Measurements from ENCODE around the gene SH3RF1.

Gene SH3RF1

DNA sequence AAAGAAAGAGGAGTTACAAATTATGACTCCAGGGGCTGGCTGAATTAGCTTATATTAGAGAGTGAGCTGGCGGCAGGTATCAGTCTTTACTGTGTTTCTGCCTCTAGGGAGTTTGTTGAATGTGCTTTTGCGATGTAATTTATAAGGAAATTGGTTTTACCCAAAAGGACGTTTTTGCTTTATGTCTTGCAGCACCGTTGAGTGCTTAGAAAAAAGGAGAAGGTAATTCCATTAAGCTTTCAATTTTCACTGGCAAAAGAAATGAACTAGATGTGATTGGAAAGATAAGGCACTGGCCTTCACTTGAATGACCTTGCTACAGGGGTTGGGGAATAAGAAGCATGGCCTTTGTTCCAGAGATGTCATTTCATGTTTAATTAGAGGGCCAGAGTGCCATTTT lies 185.8 kb downstream of the SH3RF1 start:
- H3K9me3 ChIP-seq (replicated peaks in 1 of 2; ENCODE audit: control insufficient read depth in 2 of 2, insufficient read depth in 1 of 2, low read depth in 1 of 2, low read length in 2 of 2), result peaks cover 0 to 10% of the 10 kb centered on the region in 2 donors
- no peak overlapping the region for H2BK15ac ChIP-seq (ENCODE audit: low read length)
- no peak overlapping the region for H3K23ac ChIP-seq (ENCODE audit: low read depth, low read length, poor library complexity)
- H3K36me3 ChIP-seq (replicated peaks in 1 of 2; ENCODE audit: control insufficient read depth in 2 of 2, insufficient read depth in 2 of 2, low read length in 2 of 2), result peaks cover 0 to 13% of the 10 kb centered on the region in 2 donors
- H2BK12ac ChIP-seq (ENCODE audit: low read length), result no peak overlapping the region
- WGBS, 2 donors (ENCODE audit: extremely low coverage in 2 of 2, insufficient read length in 2 of 2, insufficient replicate concordance in 1 of 2), result no CpG with 5 or more reads among the region's 4 CpGs
- no peak overlapping the region for H3K4me2 ChIP-seq (ENCODE audit: insufficient read depth, low read length, poor library complexity, severe bottlenecking)
- H2BK120ac ChIP-seq (ENCODE audit: low read depth, low read length), result no peak overlapping the region
- no peaks in the 10 kb centered on the region for H3K79me1 ChIP-seq (ENCODE audit: low read depth, low read length)
- no peak overlapping the region for H3K9ac ChIP-seq (ENCODE audit: low read depth, low read length, poor library complexity)
- H2AK5ac ChIP-seq (ENCODE audit: low read depth, low read length), result no peak overlapping the region
- no peak overlapping the region for H2BK5ac ChIP-seq (ENCODE audit: low read length)
- H3K4ac ChIP-seq (ENCODE audit: low read length), result no peak overlapping the region
- peaks cover 0 to 2% of the 10 kb centered on the region in 2 donors for H3K4me1 ChIP-seq (ENCODE audit: control insufficient read depth in 2 of 2, insufficient read depth in 1 of 2, low read depth in 1 of 2, low read length in 2 of 2)
- no peak overlapping the region for H3K14ac ChIP-seq (ENCODE audit: low read length)
- DNase-seq (ENCODE audit: low spot score), result no peak
- H3K4me3 ChIP-seq (ENCODE audit: low read length in 2 of 2), result no peak overlapping the region
- no peaks in the 10 kb centered on the region for H3K27me3 ChIP-seq (ENCODE audit: control insufficient read depth in 3 of 3, insufficient read depth in 3 of 3, low read depth in 1 of 3, low read length in 3 of 3)
- H3K18ac ChIP-seq (ENCODE audit: low read length), result no peak overlapping the region
- H3K27ac ChIP-seq (replicated peaks; ENCODE audit: low read length), result no peak overlapping the region
- H4K91ac ChIP-seq (ENCODE audit: low read depth, low read length, poor library complexity), result no peak overlapping the region
- H4K8ac ChIP-seq (ENCODE audit: low read depth, low read length), result no peak overlapping the region
- no peak overlapping the region for H2AFZ ChIP-seq (ENCODE audit: low read length)

DNA sequence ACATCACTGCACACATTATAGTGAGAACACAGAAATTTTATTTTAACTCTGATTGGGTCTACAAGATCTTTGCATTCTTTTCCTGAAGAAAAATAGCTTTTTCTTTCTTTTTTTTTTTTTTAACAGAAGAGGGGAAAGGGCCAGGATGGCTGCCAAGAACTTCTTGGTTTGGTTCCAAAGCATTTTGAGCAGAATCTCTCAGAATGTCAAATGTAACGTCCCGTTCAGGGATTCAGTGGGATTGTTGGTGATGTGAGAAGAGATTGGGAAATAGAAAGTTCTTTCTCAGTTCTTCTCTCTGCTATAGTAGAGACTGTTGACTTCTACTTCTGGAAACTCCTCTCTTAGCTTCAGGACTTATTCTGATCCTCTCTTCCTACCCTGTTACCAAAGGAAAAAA lies 189.8 kb downstream of the SH3RF1 start:
- Histone ChIP-seq H3K27ac (replicated peaks; ENCODE audit: low read length) (no peak overlapping the region), H3K14ac (ENCODE audit: low read length) (no peak overlapping the region), H3K4me2 (ENCODE audit: insufficient read depth, low read length, poor library complexity, severe bottlenecking) (no peak overlapping the region), H3K79me1 (ENCODE audit: low read depth, low read length) (no peaks in the 10 kb centered on the region), H2BK12ac (ENCODE audit: low read length) (no peak overlapping the region), H3K4ac (ENCODE audit: low read length) (no peak overlapping the region), H3K4me1 (ENCODE audit: control insufficient read depth in 2 of 2, insufficient read depth in 1 of 2, low read depth in 1 of 2, low read length in 2 of 2) (peaks cover 0 to 2% of the 10 kb centered on the region in 2 donors), H4K91ac (ENCODE audit: low read depth, low read length, poor library complexity) (no peak overlapping the region), H3K9me3 (replicated peaks in 1 of 2; ENCODE audit: control insufficient read depth in 2 of 2, insufficient read depth in 1 of 2, low read depth in 1 of 2, low read length in 2 of 2) (peaks cover 0 to 2% of the 10 kb centered on the region in 2 donors), H3K4me3 (ENCODE audit: low read length in 2 of 2) (no peak overlapping the region), H2AFZ (ENCODE audit: low read length) (no peak overlapping the region), H3K18ac (ENCODE audit: low read length) (no peak overlapping the region), H3K9ac (ENCODE audit: low read depth, low read length, poor library complexity) (no peak overlapping the region), H2BK120ac (ENCODE audit: low read depth, low read length) (no peak overlapping the region), H3K23ac (ENCODE audit: low read depth, low read length, poor library complexity) (no peak overlapping the region), H4K8ac (ENCODE audit: low read depth, low read length) (no peak overlapping the region), H3K36me3 (replicated peaks in 1 of 2; ENCODE audit: control insufficient read depth in 2 of 2, insufficient read depth in 2 of 2, low read length in 2 of 2) (no peaks in the 10 kb centered on the region), H2BK5ac (ENCODE audit: low read length) (no peak overlapping the region), H3K27me3 (ENCODE audit: control insufficient read depth in 3 of 3, insufficient read depth in 3 of 3, low read depth in 1 of 3, low read length in 3 of 3) (no peaks in the 10 kb centered on the region), H2AK5ac (ENCODE audit: low read depth, low read length) (no peak overlapping the region), H2BK15ac (ENCODE audit: low read length) (no peak overlapping the region)
- no peak for DNase-seq (ENCODE audit: low spot score)
- no CpG with 5 or more reads among the region's 2 CpGs for WGBS, 2 donors (ENCODE audit: extremely low coverage in 2 of 2, insufficient read length in 2 of 2, insufficient replicate concordance in 1 of 2)

- Histone ChIP-seq H3K27me3 (ENCODE audit: control insufficient read depth in 3 of 3, insufficient read depth in 3 of 3, low read depth in 1 of 3, low read length in 3 of 3) (no peaks in the 10 kb centered on the region), H2AFZ (ENCODE audit: low read length) (peak overlapping the region; percentile 63), H3K27ac (replicated peaks; ENCODE audit: low read length) (no peak overlapping the region), H3K36me3 (replicated peaks in 1 of 2; ENCODE audit: control insufficient read depth in 2 of 2, insufficient read depth in 2 of 2, low read length in 2 of 2) (no peaks in the 10 kb centered on the region), H4K8ac (ENCODE audit: low read depth, low read length) (no peak overlapping the region), H3K4me3 (ENCODE audit: low read length in 2 of 2) (no peak overlapping the region), H3K18ac (ENCODE audit: low read length) (peak overlapping the region; percentile 53), H3K4ac (ENCODE audit: low read length) (no peak overlapping the region), H2BK5ac (ENCODE audit: low read length) (no peak overlapping the region), H2AK5ac (ENCODE audit: low read depth, low read length) (no peak overlapping the region), H3K23ac (ENCODE audit: low read depth, low read length, poor library complexity) (peak overlapping the region; percentile 12), H2BK12ac (ENCODE audit: low read length) (no peak overlapping the region), H3K79me1 (ENCODE audit: low read depth, low read length) (no peaks in the 10 kb centered on the region), H3K14ac (ENCODE audit: low read length) (peak overlapping the region; percentile 15), H3K4me2 (ENCODE audit: insufficient read depth, low read length, poor library complexity, severe bottlenecking) (no peak overlapping the region), H2BK120ac (ENCODE audit: low read depth, low read length) (no peak overlapping the region), H2BK15ac (ENCODE audit: low read length) (no peak overlapping the region), H4K91ac (ENCODE audit: low read depth, low read length, poor library complexity) (no peak overlapping the region), H3K9me3 (replicated peaks in 1 of 2; ENCODE audit: control insufficient read depth in 2 of 2, insufficient read depth in 1 of 2, low read depth in 1 of 2, low read length in 2 of 2) (peaks cover 0 to 2% of the 10 kb centered on the region in 2 donors), H3K9ac (ENCODE audit: low read depth, low read length, poor library complexity) (no peak overlapping the region), H3K4me1 (ENCODE audit: control insufficient read depth in 2 of 2, insufficient read depth in 1 of 2, low read depth in 1 of 2, low read length in 2 of 2) (peaks cover 0 to 2% of the 10 kb centered on the region in 2 donors)
- no CpG with 5 or more reads among the region's 19 CpGs for WGBS, 2 donors (ENCODE audit: extremely low coverage in 2 of 2, insufficient read length in 2 of 2, insufficient replicate concordance in 1 of 2)
- no peak for DNase-seq (ENCODE audit: low spot score)
These were observed 190.6 kb downstream of the SH3RF1 start for GRCh38 chr4:169079942-169080827.

DNA sequence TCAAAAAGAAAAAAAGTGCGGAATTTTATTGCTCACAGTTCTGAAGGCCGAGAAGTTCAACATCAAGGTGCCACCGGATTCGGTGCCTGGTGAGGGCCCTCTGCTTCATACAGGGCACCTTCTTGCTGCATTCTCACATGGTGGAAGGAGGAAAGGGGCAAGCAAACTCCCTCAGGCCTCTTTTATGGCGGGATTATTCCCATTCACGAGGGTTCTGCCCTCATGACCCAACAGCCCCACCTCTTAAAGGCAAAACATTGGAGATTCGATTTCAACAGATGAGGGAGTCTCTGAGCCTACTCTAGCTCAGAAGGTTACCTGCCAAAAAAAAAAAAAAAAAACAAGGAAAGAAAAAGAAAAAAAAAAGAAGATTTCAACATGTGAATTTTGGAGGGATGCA lies 196.6 kb downstream of the SH3RF1 start:
- Histone ChIP-seq H3K79me1 (ENCODE audit: low read depth, low read length) (no peaks in the 10 kb centered on the region), H3K14ac (ENCODE audit: low read length) (no peak overlapping the region), H2BK120ac (ENCODE audit: low read depth, low read length) (no peak overlapping the region), H2BK15ac (ENCODE audit: low read length) (no peak overlapping the region), H4K8ac (ENCODE audit: low read depth, low read length) (no peak overlapping the region), H3K9ac (ENCODE audit: low read depth, low read length, poor library complexity) (no peak overlapping the region), H3K23ac (ENCODE audit: low read depth, low read length, poor library complexity) (no peak overlapping the region), H2AK5ac (ENCODE audit: low read depth, low read length) (no peak overlapping the region), H2BK12ac (ENCODE audit: low read length) (no peak overlapping the region), H2BK5ac (ENCODE audit: low read length) (no peak overlapping the region), H3K9me3 (replicated peaks in 1 of 2; ENCODE audit: control insufficient read depth in 2 of 2, insufficient read depth in 1 of 2, low read depth in 1 of 2, low read length in 2 of 2) (no peaks in the 10 kb centered on the region), H3K4me2 (ENCODE audit: insufficient read depth, low read length, poor library complexity, severe bottlenecking) (no peak overlapping the region), H3K4ac (ENCODE audit: low read length) (no peak overlapping the region), H3K36me3 (replicated peaks in 1 of 2; ENCODE audit: control insufficient read depth in 2 of 2, insufficient read depth in 2 of 2, low read length in 2 of 2) (no peaks in the 10 kb centered on the region), H3K4me3 (ENCODE audit: low read length in 2 of 2) (no peak overlapping the region), H4K91ac (ENCODE audit: low read depth, low read length, poor library complexity) (no peak overlapping the region), H3K27me3 (ENCODE audit: control insufficient read depth in 3 of 3, insufficient read depth in 3 of 3, low read depth in 1 of 3, low read length in 3 of 3) (no peaks in the 10 kb centered on the region), H2AFZ (ENCODE audit: low read length) (no peak overlapping the region), H3K18ac (ENCODE audit: low read length) (no peak overlapping the region), H3K27ac (replicated peaks; ENCODE audit: low read length) (no peak overlapping the region), H3K4me1 (ENCODE audit: control insufficient read depth in 2 of 2, insufficient read depth in 1 of 2, low read depth in 1 of 2, low read length in 2 of 2) (peaks cover 0 to 9% of the 10 kb centered on the region in 2 donors)
- DNase-seq (ENCODE audit: low spot score), result no peak
- WGBS, 2 donors (ENCODE audit: extremely low coverage in 2 of 2, insufficient read length in 2 of 2, insufficient replicate concordance in 1 of 2), result no CpG with 5 or more reads among the region's 7 CpGs
